Measurements from ENCODE around the gene TACC2.

The TACC2 gene

DNA sequence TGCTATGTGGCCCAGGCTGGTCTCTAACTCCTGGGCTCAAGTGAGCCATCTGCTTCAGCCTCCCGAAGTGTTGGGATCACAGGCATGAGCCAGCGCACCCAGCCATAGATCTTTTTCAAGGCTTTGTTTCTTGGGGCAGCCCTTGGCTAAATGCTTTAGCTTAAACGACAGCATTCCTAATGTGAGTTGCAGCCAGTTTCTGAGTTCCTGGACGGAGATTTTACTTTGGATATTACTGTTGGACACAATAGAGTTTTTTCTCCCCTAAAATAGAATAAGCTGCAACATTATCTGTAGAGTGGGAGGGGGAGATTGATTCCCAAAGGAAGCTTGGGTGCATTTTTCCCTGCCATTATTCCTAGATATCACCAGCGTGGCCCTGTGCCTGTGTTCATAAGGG lies 179.1 kb downstream of the TACC2 start:
- no peak for DNase-seq (ENCODE audit: low spot score)

DNA sequence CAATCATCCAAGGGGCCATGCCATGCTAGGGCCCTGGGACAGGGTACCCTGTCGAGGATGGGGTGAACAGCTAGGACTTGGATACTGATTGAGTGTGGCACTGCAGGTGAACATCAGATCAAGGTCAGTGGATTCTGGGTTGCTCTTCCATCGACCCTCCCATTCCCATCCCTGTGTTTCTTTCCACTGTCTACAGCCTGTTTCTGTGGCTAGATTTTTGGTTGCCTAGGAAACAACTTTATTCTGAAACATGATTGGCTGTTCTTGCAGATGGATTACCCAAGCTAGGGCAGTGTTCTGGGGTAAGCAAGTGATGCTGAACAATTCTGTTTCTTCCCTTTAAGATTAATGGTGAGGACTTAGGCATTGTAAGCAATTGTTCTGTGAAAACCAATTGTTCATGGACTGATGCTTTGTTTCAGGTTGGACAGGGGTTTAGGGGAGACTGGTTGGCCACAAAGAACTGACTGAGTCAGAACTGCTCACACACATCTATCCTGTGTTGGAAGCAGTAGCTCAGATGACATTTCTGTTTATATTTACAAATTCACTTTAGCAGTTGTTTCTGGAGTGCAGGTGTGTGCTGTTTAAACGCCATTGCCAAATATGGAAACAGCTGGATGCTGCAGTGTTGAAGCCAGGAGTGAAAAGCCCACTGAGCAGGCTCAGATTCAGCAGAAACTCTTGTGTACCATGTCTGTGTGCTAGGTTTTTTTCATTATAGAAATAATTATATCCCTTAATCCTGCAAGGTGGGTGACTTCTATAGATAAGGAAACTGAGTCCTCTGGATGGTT lies 179.8 kb downstream of the TACC2 start:
- peak; percentile 59 for DNase-seq (ENCODE audit: low spot score)

DNA sequence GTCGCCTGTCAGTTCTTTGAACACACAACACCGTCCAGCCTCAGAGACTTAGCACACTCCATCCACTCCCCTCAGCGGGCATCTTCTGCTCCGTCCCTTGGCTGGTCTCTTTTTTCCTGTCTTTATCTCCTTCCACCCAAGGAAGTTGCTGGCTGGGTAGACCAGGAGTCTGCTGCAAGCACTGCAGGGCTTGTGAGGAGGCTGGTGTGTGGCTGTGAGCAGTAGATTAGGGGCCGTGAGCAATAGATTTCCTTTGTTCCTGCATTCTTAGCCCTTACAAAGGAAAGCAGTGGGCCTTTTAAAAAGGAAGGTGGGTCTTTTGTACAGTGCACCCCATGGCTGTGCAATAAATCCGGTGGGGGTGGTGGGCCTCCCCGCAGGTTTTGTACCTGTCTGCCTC lies 181.8 kb downstream of the TACC2 start:
- no peak for DNase-seq (ENCODE audit: low spot score)

DNA sequence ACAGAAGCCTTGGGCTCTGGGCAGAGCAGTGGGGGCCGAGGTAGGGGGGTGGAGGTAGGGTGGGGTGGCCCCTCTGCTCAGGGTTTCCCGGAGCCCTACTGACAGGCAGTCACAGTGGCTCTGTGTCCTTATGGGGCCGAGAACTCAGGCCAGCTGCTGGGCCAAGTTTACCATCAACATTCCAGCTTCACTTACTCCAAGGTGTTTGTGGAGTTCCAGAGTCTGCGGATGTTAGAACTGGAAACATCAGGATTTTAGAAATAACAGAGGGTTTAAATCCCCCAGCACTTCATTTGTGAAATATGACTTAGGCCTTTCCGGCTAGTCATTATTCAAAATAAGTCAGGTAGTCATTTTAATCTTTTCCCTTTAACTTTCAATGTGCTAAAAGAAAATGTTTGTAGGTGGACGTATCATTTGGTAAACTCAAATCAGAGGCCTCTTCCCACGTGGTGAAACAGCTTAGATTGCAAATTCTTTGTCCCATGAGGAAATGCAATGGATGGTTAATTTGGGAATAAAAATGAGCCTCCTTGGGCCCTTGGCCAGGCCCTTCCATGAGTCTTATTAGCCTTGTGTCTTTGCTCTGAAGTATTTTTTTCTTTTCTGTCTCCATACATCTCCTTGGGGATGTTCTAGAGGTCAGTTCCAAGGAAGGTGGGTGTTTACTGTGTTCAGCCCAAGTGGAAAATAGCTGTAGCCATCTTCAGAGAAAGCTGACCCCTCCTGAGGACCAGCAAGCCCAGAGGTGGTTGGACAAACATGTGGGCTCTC lies 182.5 kb downstream of the TACC2 start:
- DNase-seq (ENCODE audit: low spot score), result no peak

DNA sequence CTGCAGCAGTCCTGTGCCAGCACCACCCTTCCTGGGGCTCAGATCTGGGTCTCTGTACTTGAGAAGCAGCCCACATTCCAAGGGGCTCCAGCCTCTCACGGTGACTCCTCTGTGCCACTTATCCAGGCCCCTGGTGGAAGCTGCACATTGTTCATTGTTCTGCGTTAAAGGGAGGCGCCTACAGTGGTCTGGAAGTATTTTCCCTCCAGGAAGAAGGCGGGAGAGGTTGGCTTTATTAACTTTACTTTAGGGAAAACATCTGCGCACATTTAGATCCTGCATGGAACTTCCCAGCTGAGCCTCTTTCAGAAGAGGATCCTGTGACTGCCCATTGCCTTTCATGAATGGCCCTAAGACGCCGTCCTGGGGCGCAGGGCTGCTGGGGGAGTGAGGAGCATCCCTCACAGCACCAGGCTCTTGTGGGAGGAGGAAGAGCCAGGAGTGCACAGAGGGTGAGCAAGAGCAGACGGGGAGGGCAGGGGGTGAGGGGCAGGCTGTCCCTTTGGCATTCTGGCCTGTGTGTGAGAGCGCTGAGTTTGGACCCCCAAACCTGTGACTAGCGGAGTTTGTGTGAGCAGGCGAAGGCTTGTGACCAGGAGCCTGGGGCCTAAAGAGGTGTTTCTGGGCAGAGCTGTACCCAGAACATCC lies 183.5 kb downstream of the TACC2 start:
- DNase-seq (ENCODE audit: low spot score), result no peak

DNA sequence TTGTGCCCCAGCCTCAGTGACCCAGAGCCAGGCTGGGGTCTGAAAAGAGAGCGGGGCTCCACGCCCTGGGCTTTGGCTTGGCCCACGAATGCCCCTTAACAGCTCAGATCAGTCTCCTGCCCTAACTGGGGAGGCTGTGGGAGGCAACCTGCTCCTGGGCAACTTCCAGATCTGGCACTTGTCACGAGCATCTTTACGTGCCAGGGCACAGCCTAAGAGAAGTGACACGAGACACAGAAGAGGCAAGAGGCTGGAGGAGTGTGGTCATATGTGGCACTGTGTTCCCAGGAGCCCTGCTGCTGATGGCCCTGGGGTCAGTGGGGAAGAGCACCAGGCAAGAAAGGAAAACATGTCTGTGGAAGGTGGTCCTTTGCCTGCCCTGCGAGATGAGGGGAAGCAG lies 184.4 kb downstream of the TACC2 start:
- no peak for DNase-seq (ENCODE audit: low spot score)

DNA sequence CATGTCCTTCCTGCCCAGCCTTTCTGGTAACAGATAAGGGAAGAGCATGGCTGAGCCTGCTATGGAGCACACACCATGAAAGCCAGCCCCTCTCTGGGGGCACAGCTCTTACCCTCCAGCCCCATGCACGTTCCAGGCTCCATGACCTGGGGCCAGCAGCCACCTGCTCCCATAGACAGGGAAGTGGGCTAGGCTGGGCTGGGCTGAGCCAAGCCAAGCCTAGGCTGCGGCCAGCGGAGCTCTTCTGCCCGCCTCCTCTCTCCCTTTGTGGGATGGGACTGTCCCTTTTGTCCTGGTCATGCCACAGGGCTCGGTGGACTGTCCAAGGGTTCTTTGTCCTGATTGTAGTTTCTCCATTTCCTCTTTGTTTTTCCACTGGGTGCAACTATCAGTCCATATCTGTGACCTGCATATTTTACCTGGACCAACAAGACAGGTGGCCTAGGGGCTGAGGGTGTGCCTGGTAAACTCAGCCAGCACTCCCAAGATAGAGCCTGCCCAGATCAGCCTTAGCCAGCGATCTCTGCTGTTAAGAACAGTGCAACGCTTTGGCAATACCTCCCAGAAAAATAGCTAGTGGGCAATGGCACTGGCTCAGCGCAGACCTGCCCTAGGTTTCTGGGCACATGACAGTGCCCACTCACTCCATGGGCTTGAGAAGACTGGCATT lies 184.9 kb downstream of the TACC2 start:
- no peak for DNase-seq (ENCODE audit: low spot score)

DNA sequence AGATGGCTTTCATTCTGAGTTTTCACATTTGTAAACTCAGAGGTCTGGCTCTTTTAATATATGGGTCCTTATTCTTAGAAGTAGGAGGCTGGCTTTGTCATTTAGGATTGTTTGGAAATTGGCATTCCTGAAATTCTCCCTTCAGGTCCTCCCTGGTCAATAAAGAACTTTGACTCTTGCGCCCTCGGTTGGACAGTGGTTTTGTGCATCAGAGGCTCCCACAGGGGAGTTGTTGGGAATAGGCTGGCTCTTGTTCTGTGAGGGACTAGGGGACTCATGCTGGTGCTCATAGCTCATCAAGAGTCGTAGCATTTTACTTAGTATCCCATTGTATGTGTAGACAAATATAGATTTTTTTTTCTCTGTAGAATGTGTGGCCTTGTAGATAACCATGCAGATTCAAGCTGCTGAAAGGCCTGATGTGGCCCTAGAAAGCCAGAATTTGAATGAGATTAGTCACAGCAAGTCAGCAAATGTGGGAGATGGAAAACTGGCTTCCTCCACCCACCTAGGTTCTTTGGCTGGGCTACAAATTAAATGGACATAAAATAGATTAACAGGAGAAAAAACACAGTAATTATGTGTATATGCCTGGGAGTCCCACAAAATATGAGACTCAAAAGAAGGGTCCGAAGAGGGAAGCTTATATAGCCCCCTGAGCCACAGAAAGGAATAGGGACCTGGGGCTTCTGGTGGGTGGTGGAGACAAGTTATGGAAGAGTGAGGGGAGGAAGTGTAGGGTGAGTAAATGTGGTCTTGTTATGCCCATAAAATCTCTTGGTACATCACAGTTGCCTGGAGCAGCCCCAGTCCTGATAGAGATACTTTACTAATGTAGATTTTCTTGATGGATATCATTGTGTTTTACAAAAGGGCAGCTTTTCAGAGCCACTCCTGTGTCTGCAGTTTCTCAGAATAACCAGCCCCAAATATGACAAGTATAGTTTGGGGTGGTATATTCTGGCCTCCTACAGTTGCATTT lies 187.6 kb downstream of the TACC2 start:
- DNase-seq (ENCODE audit: low spot score), result no peak

DNA sequence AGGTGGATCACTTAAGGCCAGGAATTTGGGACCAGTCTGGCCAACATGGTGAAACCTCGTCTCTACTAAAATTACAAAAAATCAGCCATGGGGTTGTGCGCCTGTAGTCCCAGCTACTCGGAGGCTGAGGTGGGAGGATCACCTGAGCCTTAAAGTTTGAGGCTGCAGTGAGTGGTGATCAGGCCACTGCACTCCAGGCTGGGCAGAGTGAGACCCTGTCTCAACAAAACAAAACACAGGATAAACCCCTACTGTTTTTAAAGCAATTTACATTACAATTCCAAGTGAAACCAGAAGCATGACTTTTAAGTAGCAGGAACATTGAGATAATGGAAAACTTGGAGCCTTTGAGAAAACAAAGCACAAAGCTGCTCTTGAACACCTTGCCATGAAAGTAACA lies 189.7 kb downstream of the TACC2 start:
- no peak for DNase-seq (ENCODE audit: low spot score)

DNA sequence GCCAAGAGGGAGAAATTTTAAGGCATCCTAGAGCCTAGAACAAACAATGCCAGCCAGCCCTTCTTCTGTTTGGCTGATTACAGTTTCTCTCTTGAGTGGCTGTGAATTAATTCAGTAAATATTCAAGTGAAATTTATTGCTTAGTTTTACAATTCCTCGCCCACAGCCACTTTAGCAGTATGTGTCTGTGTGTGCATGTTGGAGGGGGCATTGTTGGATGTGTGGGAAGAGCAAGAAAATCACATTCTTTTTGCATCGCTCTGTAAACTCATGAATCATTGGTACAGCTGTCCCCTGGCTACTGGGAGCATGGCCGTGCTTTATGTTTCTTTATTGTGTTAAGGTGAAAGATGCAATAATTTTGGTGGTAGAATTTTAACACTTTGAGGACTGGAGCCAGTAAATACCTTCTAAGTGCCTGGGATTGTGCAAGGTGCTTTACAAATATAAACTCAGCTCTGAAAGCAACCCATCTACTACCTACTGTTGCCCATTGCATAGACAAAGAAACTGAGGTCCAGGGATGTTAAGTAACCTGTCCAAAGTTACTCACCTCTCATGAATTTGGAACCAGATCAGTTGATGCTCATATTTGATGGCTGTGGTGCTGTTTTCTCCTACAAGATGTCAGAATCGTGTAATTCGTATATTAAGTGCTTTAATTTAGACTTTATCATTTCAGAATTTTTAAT lies 192.2 kb downstream of the TACC2 start:
- DNase-seq (ENCODE audit: low spot score), result peak; percentile 65

DNA sequence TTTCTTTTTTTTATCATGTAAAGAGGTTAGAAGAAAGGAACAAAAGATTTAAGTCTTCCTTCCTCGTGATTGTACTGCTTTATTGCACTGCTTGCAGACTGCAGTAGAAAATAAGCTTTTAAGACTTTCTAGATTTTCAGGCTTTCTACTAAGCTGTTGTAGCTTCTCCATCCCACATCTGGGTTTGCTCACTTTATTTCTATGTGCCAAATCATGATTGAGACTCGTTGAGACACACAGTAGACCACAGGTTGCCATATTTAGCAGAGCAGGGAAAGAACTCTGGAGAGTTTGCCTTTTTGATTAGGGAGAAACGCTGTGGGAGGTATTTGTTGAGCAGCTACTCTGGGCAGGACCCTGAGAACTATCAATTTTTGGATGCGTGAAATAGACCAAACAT lies 192.9 kb downstream of the TACC2 start:
- DNase-seq (ENCODE audit: low spot score), result no peak

DNA sequence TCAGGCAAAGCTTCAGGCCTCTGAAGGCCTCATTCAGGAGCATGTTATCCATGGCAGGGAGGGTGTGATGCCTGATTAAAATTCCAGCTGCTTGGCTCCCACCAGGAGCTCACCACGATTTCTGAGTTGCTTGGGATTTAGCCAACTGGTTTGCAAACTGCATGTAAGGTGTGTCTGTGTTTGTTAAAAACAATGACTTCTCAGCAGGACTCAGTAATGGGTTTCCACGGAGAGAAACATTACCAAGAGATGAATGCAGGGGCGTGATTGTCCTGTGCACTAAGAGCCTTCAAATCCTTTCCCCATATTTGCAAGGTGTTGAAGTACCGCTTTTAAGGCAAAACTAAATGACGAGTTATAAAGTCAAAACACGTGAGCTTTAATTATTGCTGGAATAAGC lies 193.3 kb downstream of the TACC2 start:
- DNase-seq (ENCODE audit: low spot score), result no peak

DNA sequence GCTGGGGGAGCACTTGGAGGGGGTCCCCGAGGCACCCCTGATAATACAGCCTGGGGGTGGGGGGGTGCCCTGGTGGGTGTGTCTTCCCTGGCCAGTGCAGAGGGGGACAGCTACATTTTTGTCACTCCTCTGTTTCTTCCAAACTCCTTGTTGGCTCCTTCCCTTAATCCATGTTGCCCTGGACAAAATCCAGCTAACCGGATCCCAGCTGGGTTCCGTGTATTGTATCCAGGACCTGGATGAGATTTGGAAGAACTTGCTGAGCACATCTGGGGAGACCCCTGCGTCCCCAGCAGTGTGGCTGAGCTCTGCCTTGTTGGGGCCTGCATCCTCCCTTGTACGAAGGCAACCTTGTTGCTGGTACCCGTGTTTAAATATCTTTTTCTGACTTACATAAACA lies 195.3 kb downstream of the TACC2 start:
- no peak for DNase-seq (ENCODE audit: low spot score)

DNA sequence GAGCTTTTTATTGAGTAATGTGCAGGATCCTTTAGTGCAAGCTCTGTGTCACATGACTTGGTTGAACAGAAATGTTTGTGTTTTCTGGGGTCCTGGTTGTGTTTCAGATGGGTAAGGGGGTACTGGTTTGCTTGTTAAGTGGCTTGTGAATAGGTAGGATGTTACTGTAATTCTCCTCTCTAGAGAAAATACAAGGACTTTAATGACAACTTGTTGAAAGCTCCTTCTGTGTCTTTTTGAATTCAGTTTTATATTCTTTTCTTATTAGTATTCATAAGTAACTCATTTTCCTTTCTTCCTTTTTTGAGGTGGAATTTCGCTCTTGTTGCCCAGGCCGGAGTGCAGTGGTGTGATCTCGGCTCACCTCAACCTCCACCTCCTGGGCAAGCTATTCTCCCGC lies 196.7 kb downstream of the TACC2 start:
- no peak for DNase-seq (ENCODE audit: low spot score)

DNA sequence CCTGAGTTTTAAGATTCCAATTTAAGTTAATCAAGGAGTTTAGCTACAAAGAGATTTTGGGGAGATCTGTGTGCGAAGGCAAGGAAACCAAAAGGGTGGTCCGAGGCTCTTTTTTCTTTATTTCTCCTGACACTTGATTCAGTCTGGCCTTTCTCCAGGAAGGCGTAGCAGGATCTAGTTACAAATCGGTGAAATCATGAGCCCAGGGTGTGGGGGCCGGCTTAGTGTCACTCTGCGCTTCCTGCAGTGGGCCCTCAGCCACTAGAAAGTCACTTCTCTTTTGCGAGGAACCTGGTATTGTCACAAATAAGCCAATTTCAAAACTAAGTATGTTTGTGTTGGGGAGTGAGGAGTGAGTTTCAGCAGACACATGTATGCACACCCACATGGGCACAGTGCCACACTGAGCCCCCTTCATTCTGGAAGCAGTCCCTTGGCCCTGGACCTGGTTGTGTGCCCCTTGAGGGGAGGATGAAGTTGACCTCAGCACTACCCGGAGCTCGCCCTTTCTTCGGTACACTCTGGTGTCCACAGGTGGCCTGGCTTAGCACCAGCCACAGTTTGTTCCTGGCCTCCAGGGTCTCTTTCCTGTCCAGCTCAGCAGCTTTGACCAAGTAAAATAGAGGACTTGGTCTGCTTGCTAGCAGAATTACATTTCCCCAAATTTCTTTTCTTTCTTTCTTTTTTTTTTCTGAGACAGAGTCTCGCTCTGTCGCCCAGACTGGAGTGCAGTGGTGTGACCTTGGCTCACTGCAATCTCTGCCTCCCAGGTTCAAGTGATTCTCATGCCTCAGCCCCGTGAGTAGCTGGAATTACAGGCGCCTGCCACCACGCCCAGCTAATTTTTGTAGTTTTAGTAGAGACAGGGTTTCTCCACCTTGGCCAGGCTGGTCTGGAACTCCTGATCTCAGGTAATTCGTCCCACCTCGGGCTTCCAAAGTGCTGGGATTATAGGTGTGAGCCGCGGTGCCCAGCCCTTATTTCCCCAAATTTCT lies 198.2 kb downstream of the TACC2 start:
- no peak for DNase-seq (ENCODE audit: low spot score)

DNA sequence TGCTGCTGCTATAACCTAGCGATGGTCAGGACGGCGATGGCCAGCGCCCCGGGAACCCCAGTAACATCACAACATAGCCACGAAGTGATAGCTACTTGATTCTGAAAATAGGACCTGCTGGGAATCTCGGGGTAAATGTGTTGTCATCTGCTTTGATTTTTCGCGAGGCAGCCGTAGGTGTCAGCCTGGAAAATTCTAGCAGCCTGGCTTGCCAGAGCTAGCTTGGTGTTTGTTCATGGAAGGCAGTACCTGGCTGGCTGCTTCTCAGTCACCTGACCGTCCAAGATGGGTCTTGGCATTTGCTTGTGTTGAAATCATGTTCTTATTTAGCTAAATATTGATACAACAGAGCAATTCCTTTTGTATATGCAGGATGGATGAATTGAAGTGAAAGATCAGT lies 199.7 kb downstream of the TACC2 start:
- no peak for DNase-seq (ENCODE audit: low spot score)

DNA sequence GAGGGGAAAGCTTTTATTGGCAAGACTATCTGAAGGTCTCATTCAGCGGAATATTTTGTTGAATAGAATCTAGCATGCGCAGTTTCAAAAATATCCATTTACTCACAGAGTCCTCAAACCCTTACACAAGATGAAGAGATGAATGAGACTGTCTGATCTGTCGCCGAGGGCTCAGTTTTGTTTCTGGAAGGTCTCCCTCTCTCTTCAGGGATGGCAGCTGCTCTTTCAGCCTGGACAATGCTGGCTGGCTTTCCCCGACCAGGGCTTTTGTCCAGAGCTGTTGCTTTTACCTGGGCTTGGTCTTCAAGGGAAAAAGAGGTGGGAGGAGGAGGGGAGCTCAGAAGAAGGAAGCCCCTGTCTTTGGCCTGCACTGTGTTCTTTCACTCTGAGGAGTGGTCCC lies 200.2 kb downstream of the TACC2 start:
- DNase-seq (ENCODE audit: low spot score), result no peak

DNA sequence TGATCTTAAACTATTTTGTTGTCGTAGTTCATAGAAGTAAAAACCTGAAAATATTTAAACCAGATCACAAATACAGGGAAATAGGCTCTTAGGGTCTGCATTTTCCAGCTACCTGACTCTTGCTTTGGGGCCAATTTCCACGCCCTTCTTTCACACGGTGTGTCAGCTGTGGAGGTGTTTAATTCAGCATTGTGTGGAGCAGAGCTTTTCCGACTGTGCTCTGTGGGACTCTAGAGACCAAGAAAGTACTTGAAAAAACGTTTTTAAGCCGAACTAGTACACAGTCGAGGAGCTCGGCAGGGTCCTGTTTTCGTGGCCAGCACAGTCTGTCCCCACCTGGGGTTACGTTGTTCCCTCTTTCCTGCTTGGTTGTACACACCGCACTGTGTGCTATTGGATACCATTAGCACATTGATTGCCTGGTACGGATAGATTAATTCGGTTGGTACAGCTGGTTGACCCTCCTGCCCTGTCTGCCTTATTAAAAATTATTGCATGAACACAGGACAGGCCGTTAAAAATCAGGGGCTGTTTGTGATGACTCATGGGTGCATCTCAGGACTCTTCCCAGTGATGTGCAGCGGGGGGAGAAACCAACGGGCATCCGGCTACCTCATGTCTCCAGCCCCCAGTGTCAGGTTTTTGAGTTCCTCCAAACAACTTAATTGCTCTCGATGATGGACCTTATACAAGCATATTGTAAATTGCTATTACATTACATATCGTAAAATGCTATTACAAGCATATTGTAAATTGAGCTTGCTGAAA lies 201.4 kb downstream of the TACC2 start:
- DNase-seq (ENCODE audit: low spot score), result no peak

All from Ammon's horn (tissue), 1 donor.